ENCODE results near the gene QKI. TPM values are rescaled to one million over a fixed set of nuclear protein-coding genes. Genes with fewer than 3 reads are reported as not detected.
"Not testable (repeated sequence)": the region's sequence is repeated elsewhere in the genome, so short reads cannot be mapped to it uniquely, and the experiment has no call there.

QKI gene
- total RNA-seq, 2 experiments from 2014 or later, result 69.0 to 70.6 TPM

GRCh38 chr6:163585932-163586437 is 171.5 kb downstream of the QKI start:
- H3K27me3 Mint-ChIP-seq, result no peaks in the 10 kb centered on the region
- no peaks in the 10 kb centered on the region for H3K4me1 Mint-ChIP-seq
- H3K27ac Mint-ChIP-seq, result no peak overlapping the region
- H3K9me3 Mint-ChIP-seq (ENCODE audit: low read depth), result peaks cover 5% of the 10 kb centered on the region
- DNase-seq, result no peak
- CTCF ChIA-PET, result no interaction called here
- H3K36me3 Mint-ChIP-seq, result no peaks in the 10 kb centered on the region
- no peak for ATAC-seq
- H3K4me3 Mint-ChIP-seq, result no peak overlapping the region

GRCh38 chr6:163586888-163587287 is 172.4 kb downstream of the QKI start:
- no peak overlapping the region for H3K27ac Mint-ChIP-seq
- no peaks in the 10 kb centered on the region for H3K4me1 Mint-ChIP-seq
- CTCF ChIA-PET, result no interaction called here
- ATAC-seq (no peak), DNase-seq (no peak)
- no peaks in the 10 kb centered on the region for H3K36me3 Mint-ChIP-seq
- H3K27me3 Mint-ChIP-seq, result no peaks in the 10 kb centered on the region
- H3K4me3 Mint-ChIP-seq, result no peak overlapping the region
- peaks cover 8% of the 10 kb centered on the region for H3K9me3 Mint-ChIP-seq (ENCODE audit: low read depth)

DNA sequence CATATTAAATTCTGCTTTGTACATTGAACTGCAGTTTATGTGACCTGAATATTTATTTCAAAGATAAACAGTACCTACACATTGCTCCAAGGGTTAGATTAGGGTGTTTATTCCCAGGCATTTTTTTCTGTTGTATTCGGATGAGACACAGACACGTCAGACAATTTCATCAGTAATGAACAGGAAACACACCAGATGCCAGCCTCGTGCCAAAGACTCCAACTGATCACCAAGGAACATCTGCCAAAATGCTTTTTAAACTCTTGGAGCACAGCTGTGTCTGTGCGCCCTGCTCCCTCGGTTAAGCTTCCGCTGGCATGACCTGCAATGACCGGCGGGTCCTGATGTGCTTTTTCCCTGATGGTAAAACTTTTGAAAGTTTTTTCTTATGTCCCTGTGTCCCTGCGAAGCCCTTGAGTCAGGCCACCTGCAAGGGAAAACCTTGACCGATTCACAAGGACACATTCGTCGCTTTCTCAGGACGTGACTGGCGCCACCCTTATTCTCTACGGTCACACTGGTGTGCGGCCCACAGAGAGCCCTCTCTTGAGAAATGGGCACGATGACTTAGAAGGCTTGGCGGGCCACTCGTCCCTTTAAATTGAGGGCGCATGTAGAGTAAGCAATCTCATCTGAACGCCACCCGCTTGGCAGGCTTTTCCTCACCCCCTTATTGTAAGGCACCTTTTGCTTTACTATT is 173.9 kb downstream of the QKI start:
- DNase-seq, result no peak
- ATAC-seq, result no peak
- Mint-ChIP-seq H3K9me3 (ENCODE audit: low read depth) (peaks cover 15% of the 10 kb centered on the region), H3K36me3 (no peaks in the 10 kb centered on the region), H3K4me3 (no peak overlapping the region), H3K27ac (no peak overlapping the region), H3K4me1 (no peaks in the 10 kb centered on the region), H3K27me3 (no peaks in the 10 kb centered on the region)
- CTCF ChIA-PET, result no interaction called here

DNA sequence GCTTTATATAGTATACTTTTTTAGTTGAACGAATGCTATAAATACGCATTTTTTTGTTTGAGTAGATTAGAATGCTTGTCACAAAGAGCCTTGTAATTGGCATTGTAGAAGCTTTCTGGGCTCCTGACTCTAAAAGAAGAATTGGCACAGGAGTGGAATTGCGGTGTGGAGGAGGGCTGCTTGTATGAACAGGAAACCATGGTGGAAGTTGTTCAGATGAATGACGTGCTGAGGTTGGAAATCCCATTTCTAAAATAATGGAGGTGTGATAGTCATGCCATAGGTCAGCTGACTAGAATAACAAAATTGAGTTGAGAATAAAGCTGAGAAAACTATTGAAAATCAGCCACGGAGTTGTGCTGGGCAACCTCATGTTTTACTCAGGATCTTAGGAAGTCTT is 174.9 kb downstream of the QKI start:
- Mint-ChIP-seq H3K36me3 (no peaks in the 10 kb centered on the region), H3K9me3 (ENCODE audit: low read depth) (peaks cover 16% of the 10 kb centered on the region), H3K27me3 (no peaks in the 10 kb centered on the region), H3K27ac (no peak overlapping the region), H3K4me1 (no peaks in the 10 kb centered on the region), H3K4me3 (no peak overlapping the region)
- no peak for ATAC-seq
- CTCF ChIA-PET, result no interaction called here
- DNase-seq, result no peak

GRCh38 chr6:163590132-163590531 is 175.6 kb downstream of the QKI start:
- H3K27ac Mint-ChIP-seq, ATAC-seq, H3K4me3 Mint-ChIP-seq, H3K4me1 Mint-ChIP-seq, DNase-seq, H3K36me3 Mint-ChIP-seq, H3K27me3 Mint-ChIP-seq, CTCF ChIA-PET: not testable (repeated sequence)
- H3K9me3 Mint-ChIP-seq (ENCODE audit: low read depth), result peaks cover 16% of the 10 kb centered on the region

DNA sequence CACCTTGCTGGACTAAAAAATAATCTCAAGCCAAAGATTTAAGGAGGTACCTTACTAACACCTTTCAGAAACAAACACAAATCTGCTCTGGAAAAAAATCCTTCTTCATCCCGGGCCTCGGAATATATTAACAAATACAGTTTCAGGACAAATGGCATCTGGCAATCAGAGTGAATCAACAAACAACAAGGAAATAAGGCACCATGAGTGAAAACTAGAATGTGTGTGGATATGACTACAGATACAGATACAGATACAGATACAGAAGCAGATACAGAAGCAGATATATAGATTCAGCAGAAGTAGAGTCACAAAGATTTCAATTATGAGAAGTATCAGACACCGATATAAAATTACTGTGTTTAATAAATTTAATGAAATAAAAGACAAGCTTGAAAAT is 178.4 kb downstream of the QKI start:
- H3K36me3 Mint-ChIP-seq, result no peaks in the 10 kb centered on the region
- H3K27ac Mint-ChIP-seq, result no peak overlapping the region
- DNase-seq (no peak), ATAC-seq (no peak)
- peaks cover 10% of the 10 kb centered on the region for H3K27me3 Mint-ChIP-seq
- H3K4me3 Mint-ChIP-seq, result no peak overlapping the region
- H3K4me1 Mint-ChIP-seq, result no peaks in the 10 kb centered on the region
- CTCF ChIA-PET, result no interaction called here
- peaks cover 16% of the 10 kb centered on the region for H3K9me3 Mint-ChIP-seq (ENCODE audit: low read depth)

DNA sequence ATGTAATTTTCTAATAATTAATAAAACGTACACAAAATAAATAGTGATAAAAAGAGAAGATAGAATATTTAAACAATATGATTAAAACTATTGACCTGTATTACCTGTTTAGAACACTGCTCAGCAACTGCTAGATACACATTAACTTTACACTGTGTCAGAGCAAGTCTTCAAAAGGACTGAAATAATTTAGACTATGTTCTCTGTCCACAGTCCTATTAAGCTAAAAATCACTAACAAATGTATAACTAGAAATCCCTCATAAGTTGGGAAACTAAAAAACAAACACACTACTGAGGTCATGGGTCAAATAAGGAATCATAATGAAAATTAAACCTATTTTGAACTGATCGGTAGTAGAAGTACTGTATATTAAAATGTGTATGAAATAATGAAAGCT is 181.7 kb downstream of the QKI start:
- CTCF ChIA-PET, result no interaction called here
- Mint-ChIP-seq H3K36me3 (no peaks in the 10 kb centered on the region), H3K4me3 (no peak overlapping the region), H3K27me3 (peaks cover 13% of the 10 kb centered on the region), H3K9me3 (ENCODE audit: low read depth) (peaks cover 9% of the 10 kb centered on the region), H3K27ac (no peak overlapping the region), H3K4me1 (no peaks in the 10 kb centered on the region)
- DNase-seq (no peak), ATAC-seq (no peak)

DNA sequence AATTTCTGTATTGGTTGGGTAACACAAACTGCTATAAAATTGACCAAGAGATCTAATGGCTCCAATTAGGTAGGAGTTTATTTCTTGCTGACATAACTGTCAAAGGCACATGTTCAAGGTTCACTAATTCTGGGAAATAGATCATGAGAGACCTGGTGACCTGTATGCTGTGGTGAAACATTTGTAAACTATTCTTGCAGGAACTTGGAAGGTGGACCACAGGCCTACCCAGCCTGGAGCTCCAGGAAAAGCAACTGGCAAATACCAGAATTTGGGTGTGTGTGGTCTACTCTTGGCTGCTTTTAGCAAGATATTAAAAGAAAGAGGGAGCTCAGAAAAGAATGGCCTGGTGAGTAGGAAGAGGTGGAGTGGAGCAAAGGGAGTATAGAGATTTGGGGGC is 184.6 kb downstream of the QKI start:
- ATAC-seq, result no peak
- Mint-ChIP-seq H3K27ac (no peak overlapping the region), H3K36me3 (no peaks in the 10 kb centered on the region), H3K27me3 (peaks cover 16% of the 10 kb centered on the region), H3K4me3 (no peak overlapping the region), H3K9me3 (ENCODE audit: low read depth) (no peaks in the 10 kb centered on the region), H3K4me1 (no peaks in the 10 kb centered on the region)
- CTCF ChIA-PET, result no interaction called here
- DNase-seq, result no peak

DNA sequence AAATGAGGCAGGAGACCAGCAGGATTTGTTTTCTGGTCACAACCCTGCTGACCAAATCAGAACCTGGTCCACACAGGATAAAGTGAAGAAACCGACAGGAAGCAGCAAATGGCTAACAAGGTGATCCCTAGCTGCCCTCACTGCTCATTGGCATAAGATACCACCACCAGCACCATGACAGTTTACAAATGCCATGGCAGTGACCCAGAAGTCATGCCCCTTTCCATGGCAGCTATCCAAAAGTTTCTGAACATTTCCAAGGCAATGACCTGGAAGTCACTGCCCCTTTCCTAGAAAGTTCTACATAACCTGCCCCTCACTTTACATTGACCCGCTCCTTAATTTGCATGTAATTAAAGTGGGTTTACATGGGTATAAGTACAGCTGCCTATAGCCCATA is 185.2 kb downstream of the QKI start:
- no peak for ATAC-seq
- CTCF ChIA-PET, result no interaction called here
- H3K4me3 Mint-ChIP-seq, result no peak overlapping the region

DNA sequence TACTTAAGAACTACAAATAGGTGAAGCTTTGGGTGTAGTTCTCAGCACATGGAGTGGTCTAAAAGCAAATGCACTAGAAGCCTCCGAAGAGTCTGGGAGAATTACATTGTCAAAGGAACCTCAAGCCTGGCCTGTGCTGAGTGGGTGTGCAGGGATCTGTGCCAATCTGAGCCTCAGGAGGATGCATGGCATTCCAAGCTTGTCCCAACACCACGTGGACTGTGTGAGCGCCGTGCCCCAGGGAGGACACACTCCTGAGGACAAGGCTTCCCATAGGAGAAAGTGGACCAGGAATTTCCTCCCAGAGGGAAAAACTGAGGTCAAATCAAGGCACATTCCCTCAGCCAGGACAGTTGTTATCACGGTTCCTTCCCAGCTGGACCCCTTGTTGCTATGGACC is 185.8 kb downstream of the QKI start:
- ATAC-seq, result no peak
- Mint-ChIP-seq H3K36me3 (no peaks in the 10 kb centered on the region), H3K27ac (no peak overlapping the region), H3K27me3 (peaks cover 16% of the 10 kb centered on the region), H3K9me3 (ENCODE audit: low read depth) (no peaks in the 10 kb centered on the region), H3K4me3 (no peak overlapping the region), H3K4me1 (no peaks in the 10 kb centered on the region)
- no peak for DNase-seq
- CTCF ChIA-PET, result no interaction called here

More for the DNA sequence above, 185.2 kb downstream of the QKI start:
- Mint-ChIP-seq H3K36me3 (no peaks in the 10 kb centered on the region), H3K27ac (no peak overlapping the region), H3K27me3 (peaks cover 16% of the 10 kb centered on the region), H3K4me1 (no peaks in the 10 kb centered on the region), H3K9me3 (ENCODE audit: low read depth) (no peaks in the 10 kb centered on the region)
- DNase-seq, result no peak

GRCh38 chr6:163600781-163601180 is 186.3 kb downstream of the QKI start:
- Mint-ChIP-seq H3K9me3 (ENCODE audit: low read depth) (no peaks in the 10 kb centered on the region), H3K27me3 (peaks cover 16% of the 10 kb centered on the region), H3K27ac (no peak overlapping the region), H3K36me3 (no peaks in the 10 kb centered on the region), H3K4me1 (no peaks in the 10 kb centered on the region), H3K4me3 (no peak overlapping the region)
- ATAC-seq (no peak), DNase-seq (no peak)
- CTCF ChIA-PET, result no interaction called here

DNA sequence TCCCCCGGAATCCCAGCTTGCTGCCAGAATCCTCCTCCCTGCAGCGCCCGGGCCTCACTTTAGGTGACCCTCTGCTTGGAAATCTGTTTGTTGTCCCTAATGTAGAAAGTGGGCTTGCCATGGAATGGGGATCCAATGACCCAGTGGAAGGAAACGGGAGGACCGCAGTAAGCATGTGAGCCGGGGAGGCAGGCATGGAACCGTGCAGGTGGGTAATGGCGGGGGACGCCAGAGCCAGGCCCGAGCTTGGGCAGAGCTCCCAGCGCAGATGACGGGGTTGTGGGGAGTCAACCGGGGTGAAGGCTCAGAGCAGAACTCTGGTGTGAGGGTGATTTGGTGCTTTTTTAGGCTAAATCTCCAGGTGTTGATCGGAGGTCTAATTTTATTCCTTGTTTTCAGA is 188.3 kb downstream of the QKI start:
- ATAC-seq (no peak), DNase-seq (no peak)
- CTCF ChIA-PET, result no interaction called here
- Mint-ChIP-seq H3K36me3 (no peaks in the 10 kb centered on the region), H3K27ac (no peak overlapping the region), H3K27me3 (peaks cover 5% of the 10 kb centered on the region), H3K4me3 (no peak overlapping the region), H3K9me3 (ENCODE audit: low read depth) (no peaks in the 10 kb centered on the region), H3K4me1 (no peaks in the 10 kb centered on the region)

- no peaks in the 10 kb centered on the region for H3K9me3 Mint-ChIP-seq (ENCODE audit: low read depth)
- H3K4me3 Mint-ChIP-seq, result no peak overlapping the region
- CTCF ChIA-PET, result no interaction called here
- no peaks in the 10 kb centered on the region for H3K36me3 Mint-ChIP-seq
- ATAC-seq, result no peak
- H3K27me3 Mint-ChIP-seq, result peaks cover 5% of the 10 kb centered on the region
- no peak overlapping the region for H3K27ac Mint-ChIP-seq
- H3K4me1 Mint-ChIP-seq, result peaks cover 2% of the 10 kb centered on the region
- DNase-seq, result no peak
Measured at GRCh38 chr6:163603395-163603794, 188.9 kb downstream of the QKI start.

GRCh38 chr6:163605385-163606097 is 191.0 kb downstream of the QKI start:
- Mint-ChIP-seq H3K27me3 (peaks cover 3% of the 10 kb centered on the region), H3K36me3 (no peaks in the 10 kb centered on the region), H3K4me1 (peaks cover 4% of the 10 kb centered on the region), H3K27ac (no peak overlapping the region), H3K4me3 (no peak overlapping the region), H3K9me3 (ENCODE audit: low read depth) (no peaks in the 10 kb centered on the region)
- CTCF ChIA-PET, result no interaction called here
- no peak for ATAC-seq
- DNase-seq, result no peak
